ENCODE measurements around the gene WAS.

Gene WAS

DNA sequence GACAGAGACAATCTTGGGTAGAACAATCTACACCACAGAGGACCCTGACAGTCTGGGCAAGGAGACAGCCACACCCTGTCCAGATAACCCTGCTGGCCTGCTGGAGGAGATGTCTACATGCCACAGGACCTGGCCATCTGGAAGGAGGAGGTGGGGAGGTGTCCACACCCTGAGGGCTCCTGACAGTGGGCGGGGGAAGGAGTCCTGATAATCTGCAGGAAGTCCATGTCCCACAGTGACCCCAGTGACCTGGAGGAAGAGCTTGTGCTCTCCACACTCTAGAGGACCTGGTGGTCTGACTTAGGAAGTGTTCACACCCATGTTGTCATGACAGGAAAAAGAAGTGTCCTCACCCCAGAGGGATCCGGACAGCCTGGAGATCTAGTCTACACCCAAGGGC is 18.4 kb downstream of the WAS start:
- DNase-seq (ENCODE audit: low read depth in 1 of 2, low spot score in 1 of 2) = no peak
- TF ChIP-seq POLR2AphosphoS5 (IDR thresholded peaks at IDR 0.05; ENCODE audit: low read depth) (no peak), GABPA (IDR thresholded peaks at IDR 0.05; ENCODE audit: low read depth) (no peak), SPI1 (IDR thresholded peaks at IDR 0.05; ENCODE audit: borderline replicate concordance, low read depth) (no peak)
- TF ChIP-seq, protein P1, sequence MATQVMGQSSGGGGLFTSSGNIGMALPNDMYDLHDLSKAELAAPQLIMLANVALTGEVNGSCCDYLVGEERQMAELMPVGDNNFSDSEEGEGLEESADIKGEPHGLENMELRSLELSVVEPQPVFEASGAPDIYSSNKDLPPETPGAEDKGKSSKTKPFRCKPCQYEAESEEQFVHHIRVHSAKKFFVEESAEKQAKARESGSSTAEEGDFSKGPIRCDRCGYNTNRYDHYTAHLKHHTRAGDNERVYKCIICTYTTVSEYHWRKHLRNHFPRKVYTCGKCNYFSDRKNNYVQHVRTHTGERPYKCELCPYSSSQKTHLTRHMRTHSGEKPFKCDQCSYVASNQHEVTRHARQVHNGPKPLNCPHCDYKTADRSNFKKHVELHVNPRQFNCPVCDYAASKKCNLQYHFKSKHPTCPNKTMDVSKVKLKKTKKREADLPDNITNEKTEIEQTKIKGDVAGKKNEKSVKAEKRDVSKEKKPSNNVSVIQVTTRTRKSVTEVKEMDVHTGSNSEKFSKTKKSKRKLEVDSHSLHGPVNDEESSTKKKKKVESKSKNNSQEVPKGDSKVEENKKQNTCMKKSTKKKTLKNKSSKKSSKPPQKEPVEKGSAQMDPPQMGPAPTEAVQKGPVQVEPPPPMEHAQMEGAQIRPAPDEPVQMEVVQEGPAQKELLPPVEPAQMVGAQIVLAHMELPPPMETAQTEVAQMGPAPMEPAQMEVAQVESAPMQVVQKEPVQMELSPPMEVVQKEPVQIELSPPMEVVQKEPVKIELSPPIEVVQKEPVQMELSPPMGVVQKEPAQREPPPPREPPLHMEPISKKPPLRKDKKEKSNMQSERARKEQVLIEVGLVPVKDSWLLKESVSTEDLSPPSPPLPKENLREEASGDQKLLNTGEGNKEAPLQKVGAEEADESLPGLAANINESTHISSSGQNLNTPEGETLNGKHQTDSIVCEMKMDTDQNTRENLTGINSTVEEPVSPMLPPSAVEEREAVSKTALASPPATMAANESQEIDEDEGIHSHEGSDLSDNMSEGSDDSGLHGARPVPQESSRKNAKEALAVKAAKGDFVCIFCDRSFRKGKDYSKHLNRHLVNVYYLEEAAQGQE (IDR thresholded peaks at IDR 0.05; ENCODE audit: insufficient replicate concordance, low read depth) = no peak
- TF ChIP-seq, protein P2, sequence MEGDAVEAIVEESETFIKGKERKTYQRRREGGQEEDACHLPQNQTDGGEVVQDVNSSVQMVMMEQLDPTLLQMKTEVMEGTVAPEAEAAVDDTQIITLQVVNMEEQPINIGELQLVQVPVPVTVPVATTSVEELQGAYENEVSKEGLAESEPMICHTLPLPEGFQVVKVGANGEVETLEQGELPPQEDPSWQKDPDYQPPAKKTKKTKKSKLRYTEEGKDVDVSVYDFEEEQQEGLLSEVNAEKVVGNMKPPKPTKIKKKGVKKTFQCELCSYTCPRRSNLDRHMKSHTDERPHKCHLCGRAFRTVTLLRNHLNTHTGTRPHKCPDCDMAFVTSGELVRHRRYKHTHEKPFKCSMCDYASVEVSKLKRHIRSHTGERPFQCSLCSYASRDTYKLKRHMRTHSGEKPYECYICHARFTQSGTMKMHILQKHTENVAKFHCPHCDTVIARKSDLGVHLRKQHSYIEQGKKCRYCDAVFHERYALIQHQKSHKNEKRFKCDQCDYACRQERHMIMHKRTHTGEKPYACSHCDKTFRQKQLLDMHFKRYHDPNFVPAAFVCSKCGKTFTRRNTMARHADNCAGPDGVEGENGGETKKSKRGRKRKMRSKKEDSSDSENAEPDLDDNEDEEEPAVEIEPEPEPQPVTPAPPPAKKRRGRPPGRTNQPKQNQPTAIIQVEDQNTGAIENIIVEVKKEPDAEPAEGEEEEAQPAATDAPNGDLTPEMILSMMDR (IDR thresholded peaks at IDR 0.05; ENCODE audit: insufficient read depth, low read length) = no peak
- Histone ChIP-seq H3K27ac (replicated peaks) (no peak overlapping the region), H3K4me3 (replicated peaks; ENCODE audit: insufficient read depth, low read length) (no peak overlapping the region), H3K27me3 (ENCODE audit: insufficient read depth, poor library complexity, severe bottlenecking) (no peaks in the 10 kb centered on the region)

DNA sequence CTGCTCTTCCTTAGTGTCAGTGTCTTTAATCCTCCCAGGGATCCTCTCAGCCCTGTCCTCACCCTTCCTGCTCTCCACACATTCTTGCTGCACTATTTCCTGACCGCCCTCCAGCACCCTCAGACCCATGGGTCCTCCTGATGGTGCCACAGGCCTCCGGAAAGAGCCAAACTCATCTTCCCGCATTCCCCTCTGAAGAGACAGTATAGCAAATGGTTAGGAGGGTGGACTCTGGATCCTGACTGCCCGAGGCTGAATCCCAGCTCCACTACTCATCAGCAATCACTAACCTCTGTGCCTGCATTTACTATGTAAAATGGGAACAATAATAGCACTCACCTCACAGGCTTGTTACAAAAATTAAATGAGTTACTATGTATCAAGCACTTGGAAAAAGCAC is 19.1 kb downstream of the WAS start:
- DNase-seq (ENCODE audit: low read depth in 1 of 2, low spot score in 1 of 2) = no peak
- Histone ChIP-seq H3K27me3 (ENCODE audit: insufficient read depth, poor library complexity, severe bottlenecking) (no peaks in the 10 kb centered on the region), H3K27ac (replicated peaks) (no peak overlapping the region), H3K4me3 (replicated peaks; ENCODE audit: insufficient read depth, low read length) (no peak overlapping the region)
- TF ChIP-seq SPI1 (IDR thresholded peaks at IDR 0.05; ENCODE audit: borderline replicate concordance, low read depth) (no peak), GABPA (IDR thresholded peaks at IDR 0.05; ENCODE audit: low read depth) (no peak), POLR2AphosphoS5 (IDR thresholded peaks at IDR 0.05; ENCODE audit: low read depth) (no peak)
- TF ChIP-seq, protein P1 (IDR thresholded peaks at IDR 0.05; ENCODE audit: insufficient replicate concordance, low read depth) = no peak
- TF ChIP-seq, protein P2 (IDR thresholded peaks at IDR 0.05; ENCODE audit: insufficient read depth, low read length) = no peak

DNA sequence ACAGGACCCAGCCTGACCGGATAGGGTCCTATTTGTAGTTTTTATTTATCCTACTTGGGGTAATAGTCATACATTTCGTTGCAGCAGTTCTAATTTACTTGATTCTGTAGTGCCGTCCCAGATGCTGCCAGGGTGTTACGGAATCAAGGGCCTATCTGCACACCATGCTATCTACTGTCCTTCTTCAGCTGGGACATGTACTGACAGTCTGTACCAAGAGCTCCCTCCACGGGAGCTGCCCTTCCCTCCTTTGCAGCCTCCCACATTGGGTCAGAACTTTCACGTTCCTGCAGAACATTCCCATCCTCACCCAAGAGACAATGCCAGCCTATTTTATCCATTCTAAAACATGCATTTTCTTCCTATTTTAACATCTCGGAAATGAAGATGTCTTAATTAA is 19.6 kb downstream of the WAS start:
- no peak for TF ChIP-seq GABPA (IDR thresholded peaks at IDR 0.05; ENCODE audit: low read depth)
- TF ChIP-seq, protein P2 (IDR thresholded peaks at IDR 0.05; ENCODE audit: insufficient read depth, low read length) = no peak
- no peak for TF ChIP-seq POLR2AphosphoS5 (IDR thresholded peaks at IDR 0.05; ENCODE audit: low read depth)
- TF ChIP-seq, protein P1 (IDR thresholded peaks at IDR 0.05; ENCODE audit: insufficient replicate concordance, low read depth) = no peak
- TF ChIP-seq SPI1 (IDR thresholded peaks at IDR 0.05; ENCODE audit: borderline replicate concordance, low read depth) = no peak
- DNase-seq (ENCODE audit: low read depth in 1 of 2, low spot score in 1 of 2) = no peak
- no peak overlapping the region for H3K4me3 ChIP-seq (replicated peaks; ENCODE audit: insufficient read depth, low read length)
- no peaks in the 10 kb centered on the region for H3K27me3 ChIP-seq (ENCODE audit: insufficient read depth, poor library complexity, severe bottlenecking)
- no peak overlapping the region for H3K27ac ChIP-seq (replicated peaks)
